Mucosa of stomach (tissue), 1 donor: Measurements from ENCODE around the gene MAPK8IP1.
A peak's percentile ranks its signal among the peaks of the same experiment; 100 is the strongest.

Source experiments
- H3K27me3 ChIP-seq: one replicate; pipeline ENCODE4 v1.7.0; 2013; ENCODE audit warnings: mild to moderate bottlenecking, low read length; ENCODE audit not compliant: control insufficient read depth, insufficient read depth
- H3K36me3 ChIP-seq: one replicate; pipeline ENCODE4 v1.7.0; 2013; ENCODE audit warnings: low read length; ENCODE audit not compliant: control insufficient read depth, insufficient read depth
- H3K4me1 ChIP-seq: one replicate; pipeline ENCODE4 v1.7.0; 2013; ENCODE audit warnings: mild to moderate bottlenecking, low read length; ENCODE audit not compliant: control insufficient read depth, insufficient read depth
- H3K4me3 ChIP-seq: one replicate; pipeline ENCODE4 v1.7.0; 2013; ENCODE audit warnings: low read length
- H3K9ac ChIP-seq: one replicate; pipeline ENCODE4 v1.7.0; 2013; ENCODE audit warnings: mild to moderate bottlenecking, low read length, moderate library complexity
- H3K9me3 ChIP-seq: one replicate; pipeline ENCODE4 v1.7.0; 2013; ENCODE audit warnings: mild to moderate bottlenecking, low read length, moderate library complexity; ENCODE audit not compliant: control insufficient read depth
- donor health status: Pancreatic carcinoma.

MAPK8IP1 gene

DNA sequence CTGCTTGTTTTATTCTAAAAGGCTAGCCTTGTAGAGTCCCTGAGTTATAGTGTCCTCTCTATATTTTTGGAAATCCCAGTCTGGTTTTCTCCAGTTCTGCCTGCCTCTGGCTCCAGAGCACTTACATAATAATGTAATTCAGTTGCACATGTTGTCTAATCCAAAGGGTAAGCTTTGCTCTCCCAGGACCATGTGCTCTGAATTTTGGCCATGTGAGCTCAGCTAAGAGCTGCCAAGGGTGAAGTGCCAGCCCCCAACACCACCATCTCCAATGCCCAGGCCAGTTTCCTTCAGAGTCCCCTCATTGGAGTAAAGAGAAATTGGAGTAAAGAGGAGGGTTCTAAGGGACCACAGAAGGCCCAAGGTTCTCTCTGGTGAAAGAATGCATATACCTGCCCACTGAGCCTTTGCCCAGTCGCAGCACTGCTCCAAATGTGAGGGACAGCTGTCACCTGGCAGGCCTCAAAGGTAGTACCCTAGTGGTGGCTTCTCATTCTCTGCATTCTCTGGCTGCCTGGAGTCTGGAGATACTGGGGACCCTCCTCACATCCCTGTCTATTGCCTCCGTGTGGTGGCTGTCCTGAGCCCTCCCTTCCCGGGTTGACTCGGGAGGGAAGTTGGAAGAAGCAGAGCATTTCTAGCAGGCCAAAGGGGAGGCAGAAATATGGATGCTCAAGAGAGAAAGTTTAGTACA lies 33.3 kb upstream of the MAPK8IP1 start:
- Histone ChIP-seq H3K9ac (no peak overlapping the region), H3K4me1 (peaks cover 42% of the 10 kb centered on the region), H3K4me3 (no peak overlapping the region), H3K27me3 (no peaks in the 10 kb centered on the region), H3K9me3 (no peaks in the 10 kb centered on the region), H3K36me3 (no peaks in the 10 kb centered on the region)

DNA sequence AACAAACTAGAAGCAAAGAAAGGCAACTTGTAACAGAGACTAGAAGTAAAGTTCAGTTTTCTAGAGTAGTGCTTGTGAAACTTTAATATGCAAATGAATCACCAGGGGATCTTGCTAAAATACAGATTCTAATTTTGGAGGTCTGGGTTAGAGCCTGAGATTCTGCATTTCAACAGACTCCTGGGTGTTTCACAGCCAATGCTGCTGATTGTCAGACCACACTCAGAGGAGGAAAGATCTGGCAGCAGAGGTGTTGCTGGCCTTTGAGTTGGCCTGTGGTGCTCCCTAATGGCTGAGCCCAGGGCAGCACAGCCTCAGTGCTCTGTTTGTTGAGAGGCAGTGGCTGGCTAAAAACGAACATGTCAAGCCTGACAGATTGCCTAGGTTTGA lies 32.7 kb upstream of the MAPK8IP1 start:
- H3K9ac ChIP-seq: no peak overlapping the region
- H3K4me1 ChIP-seq: peaks cover 47% of the 10 kb centered on the region
- no peaks in the 10 kb centered on the region for H3K27me3 ChIP-seq
- no peak overlapping the region for H3K4me3 ChIP-seq
- H3K9me3 ChIP-seq: no peaks in the 10 kb centered on the region
- no peaks in the 10 kb centered on the region for H3K36me3 ChIP-seq

DNA sequence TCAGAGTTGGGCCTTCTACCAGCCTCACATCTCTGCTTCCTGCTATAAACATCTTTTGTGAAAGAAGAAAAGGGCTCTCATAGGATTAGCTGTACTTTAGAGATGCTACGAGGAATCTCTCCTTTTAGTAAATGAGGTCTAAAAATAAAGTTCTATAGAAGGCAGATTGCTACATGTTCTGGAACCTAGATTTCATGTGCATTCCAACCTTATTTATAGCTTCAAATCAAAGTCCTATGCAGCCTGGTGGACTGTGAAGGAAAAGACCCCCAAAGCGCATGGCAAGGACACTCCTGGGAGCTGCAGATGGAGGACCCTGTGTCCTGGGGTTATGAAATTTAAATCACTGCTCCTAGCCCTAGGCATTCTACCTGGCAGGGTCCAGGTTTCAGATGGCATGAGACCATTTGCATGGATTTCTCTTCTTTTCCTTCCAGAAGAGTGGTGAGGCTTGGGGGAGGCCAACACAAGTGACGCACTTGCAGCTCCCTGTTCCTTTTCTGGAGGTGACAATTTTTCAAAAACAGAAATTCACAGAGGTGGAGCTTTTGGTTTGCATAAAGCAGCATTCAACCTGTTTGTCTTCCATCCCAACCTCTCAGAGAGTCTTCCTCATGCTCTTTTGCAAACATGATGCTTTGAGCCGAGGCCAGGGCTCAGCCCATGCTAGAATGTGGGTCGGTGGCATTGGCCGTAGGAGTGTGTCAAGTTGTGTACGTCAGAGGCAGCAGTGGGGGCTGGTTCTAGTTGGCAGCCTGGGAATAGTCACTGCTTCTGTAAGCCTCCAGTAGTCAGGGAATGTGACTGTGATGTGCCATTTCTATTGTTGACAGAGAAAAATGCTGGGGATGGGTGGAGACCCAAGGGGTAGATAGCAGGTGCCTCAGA lies 31.9 kb upstream of the MAPK8IP1 start:
- H3K9ac ChIP-seq: no peak overlapping the region
- no peaks in the 10 kb centered on the region for H3K27me3 ChIP-seq
- peaks cover 51% of the 10 kb centered on the region for H3K4me1 ChIP-seq
- H3K9me3 ChIP-seq: no peaks in the 10 kb centered on the region
- H3K4me3 ChIP-seq: no peak overlapping the region
- H3K36me3 ChIP-seq: no peaks in the 10 kb centered on the region

DNA sequence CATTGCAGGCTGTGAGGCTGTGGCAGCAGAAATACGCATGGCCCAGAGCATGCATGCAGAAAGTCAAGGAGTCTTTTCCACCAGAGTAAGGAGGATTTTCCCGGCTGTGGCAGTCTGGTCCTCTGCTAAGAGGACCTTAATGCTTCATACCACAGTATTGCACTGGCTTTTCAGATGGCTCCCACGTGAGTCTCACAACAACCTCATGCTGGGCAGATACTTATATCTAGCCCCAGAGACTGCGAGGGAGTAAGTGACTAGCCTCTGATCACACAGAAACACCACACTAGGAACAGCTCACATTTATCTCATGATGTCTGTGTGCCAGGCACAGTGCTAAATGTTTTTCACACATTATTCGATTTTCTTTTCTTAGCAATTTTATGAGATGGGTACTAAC lies 30.1 kb upstream of the MAPK8IP1 start:
- Histone ChIP-seq H3K9me3 (no peaks in the 10 kb centered on the region), H3K27me3 (no peaks in the 10 kb centered on the region), H3K9ac (no peak overlapping the region), H3K4me3 (no peak overlapping the region), H3K36me3 (peaks cover 5% of the 10 kb centered on the region), H3K4me1 (peaks cover 63% of the 10 kb centered on the region)

DNA sequence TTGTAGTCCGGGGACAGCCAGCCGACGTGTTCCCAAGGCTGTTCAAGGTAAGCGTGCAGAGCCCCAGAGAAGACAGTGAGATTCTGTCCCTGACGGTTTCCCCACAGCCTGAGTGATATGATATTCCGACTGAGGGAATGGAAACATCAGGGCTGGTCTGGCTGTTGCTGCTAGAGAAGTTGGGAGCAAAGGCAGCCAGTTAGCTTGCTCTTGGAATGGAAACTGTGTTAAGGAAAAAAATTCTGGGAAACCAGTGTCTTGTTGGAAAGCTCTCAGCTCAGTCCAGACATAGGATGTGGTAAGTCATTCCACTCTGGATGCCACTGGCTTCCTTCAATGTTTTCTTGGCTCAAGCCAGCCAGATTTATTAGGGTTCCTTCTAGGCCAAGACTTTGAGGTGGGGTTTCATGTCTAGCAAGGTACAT lies 29.4 kb upstream of the MAPK8IP1 start:
- Histone ChIP-seq H3K9ac (no peak overlapping the region), H3K9me3 (no peaks in the 10 kb centered on the region), H3K4me1 (peaks cover 59% of the 10 kb centered on the region), H3K4me3 (no peak overlapping the region), H3K36me3 (peaks cover 5% of the 10 kb centered on the region), H3K27me3 (no peaks in the 10 kb centered on the region)

DNA sequence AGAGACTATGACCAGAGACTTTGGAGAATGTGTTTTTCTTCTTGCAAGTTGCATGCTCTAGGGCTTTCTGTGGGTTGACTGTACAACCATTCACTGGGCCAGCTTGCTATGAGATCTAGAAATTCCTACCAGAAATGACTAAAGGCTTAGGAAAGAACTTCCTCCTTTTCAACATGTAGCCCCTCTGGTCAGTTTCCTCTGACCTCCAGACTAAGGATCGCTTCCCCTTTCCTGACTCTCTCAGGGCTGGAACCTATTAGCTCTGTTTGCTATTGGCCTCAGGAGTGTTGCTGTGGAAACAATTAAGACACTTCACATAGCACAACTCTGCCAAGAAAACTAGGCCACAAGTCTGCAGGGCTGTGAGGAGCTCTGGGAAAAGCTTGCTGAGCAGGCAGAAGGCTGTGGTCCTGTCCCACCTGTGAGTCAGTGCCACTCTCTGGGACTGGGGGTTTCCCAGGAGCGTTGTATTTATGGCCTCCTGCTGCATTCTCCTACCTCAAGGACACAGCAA lies 27.4 kb upstream of the MAPK8IP1 start:
- no peak overlapping the region for H3K4me3 ChIP-seq
- no peaks in the 10 kb centered on the region for H3K27me3 ChIP-seq
- no peaks in the 10 kb centered on the region for H3K9me3 ChIP-seq
- peaks cover 5% of the 10 kb centered on the region for H3K36me3 ChIP-seq
- H3K4me1 ChIP-seq: peaks cover 46% of the 10 kb centered on the region
- no peak overlapping the region for H3K9ac ChIP-seq

DNA sequence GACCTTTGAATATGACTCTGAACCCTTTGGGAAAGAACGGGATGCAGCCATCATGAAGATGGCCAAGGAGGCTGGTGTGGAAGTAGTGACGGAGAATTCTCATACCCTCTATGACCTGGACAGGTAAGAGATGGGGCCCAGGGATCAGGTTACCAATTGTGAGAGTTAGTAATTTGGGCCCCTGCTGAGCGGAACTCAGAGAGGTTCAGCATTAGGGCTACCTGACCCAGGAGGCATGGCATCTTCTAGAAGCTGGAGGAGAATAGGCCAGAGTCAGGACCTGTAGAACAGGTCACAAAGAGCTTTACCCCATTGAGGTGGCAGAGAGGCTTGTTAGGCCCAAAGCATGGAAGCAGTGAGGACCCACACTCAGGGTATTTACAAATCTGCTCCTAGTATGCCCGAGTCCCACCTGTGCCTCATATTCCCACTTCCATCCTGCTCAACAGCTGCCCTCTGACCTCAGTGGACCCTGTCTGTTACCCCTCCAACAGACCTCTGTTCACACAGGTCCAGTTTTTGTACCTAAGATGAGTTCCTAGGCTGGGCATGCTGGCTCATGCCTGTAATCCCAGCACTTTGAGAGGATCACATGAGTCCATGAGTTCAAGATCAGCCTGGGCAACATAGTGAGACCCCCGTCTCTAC lies 26.6 kb upstream of the MAPK8IP1 start:
- H3K36me3 ChIP-seq: peaks cover 5% of the 10 kb centered on the region
- peaks cover 38% of the 10 kb centered on the region for H3K4me1 ChIP-seq
- H3K9me3 ChIP-seq: no peaks in the 10 kb centered on the region
- peak overlapping the region; percentile 0 for H3K9ac ChIP-seq
- no peak overlapping the region for H3K4me3 ChIP-seq
- H3K27me3 ChIP-seq: no peaks in the 10 kb centered on the region

DNA sequence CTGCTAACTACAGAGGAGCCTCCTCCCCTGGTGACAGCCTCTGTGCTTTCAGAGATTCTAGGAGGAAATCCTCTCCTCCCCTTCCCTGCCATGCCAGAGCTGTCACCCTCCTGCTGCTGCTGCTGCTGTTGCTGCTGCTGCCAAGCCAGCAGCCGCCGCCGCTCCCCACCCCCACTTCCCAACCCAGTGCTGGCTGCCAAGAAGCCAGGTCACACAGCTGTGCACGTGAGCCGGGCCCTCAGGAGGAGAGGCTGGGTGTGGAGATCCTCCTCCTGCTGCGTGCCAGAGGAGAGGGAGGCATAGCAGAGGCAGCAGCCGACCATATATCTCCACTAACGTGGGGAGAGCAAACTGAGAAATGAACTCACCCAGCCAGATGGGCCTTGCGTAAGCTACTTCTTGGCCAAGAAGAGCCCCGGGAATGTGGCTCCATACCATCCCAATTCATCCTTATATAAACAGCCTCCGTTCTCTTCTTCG lies 25.8 kb upstream of the MAPK8IP1 start:
- peaks cover 5% of the 10 kb centered on the region for H3K36me3 ChIP-seq
- peaks cover 37% of the 10 kb centered on the region for H3K4me1 ChIP-seq
- H3K9me3 ChIP-seq: no peaks in the 10 kb centered on the region
- no peaks in the 10 kb centered on the region for H3K27me3 ChIP-seq
- H3K9ac ChIP-seq: peak overlapping the region; percentile 16
- H3K4me3 ChIP-seq: no peak overlapping the region

DNA sequence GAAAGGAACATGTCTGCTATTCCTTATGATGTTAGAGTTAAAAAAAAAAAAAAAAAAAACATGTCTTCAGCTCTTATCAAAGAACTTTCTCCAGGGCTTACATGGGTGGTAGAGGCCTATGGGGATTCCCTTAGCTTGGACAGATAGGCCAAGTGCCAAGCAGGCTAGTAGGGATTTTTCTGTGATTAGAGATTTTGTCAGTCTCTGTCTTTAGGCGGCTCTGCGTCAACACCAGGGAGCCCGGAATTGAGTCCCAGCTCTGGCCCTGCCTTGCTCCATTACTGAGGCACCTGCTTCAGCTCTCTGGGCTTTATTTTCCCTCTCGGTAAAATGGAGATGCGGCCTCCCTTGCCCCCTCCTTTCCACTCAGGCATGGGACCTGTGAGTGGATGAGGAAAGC lies 25.1 kb upstream of the MAPK8IP1 start:
- peaks cover 5% of the 10 kb centered on the region for H3K36me3 ChIP-seq
- H3K27me3 ChIP-seq: no peaks in the 10 kb centered on the region
- H3K4me1 ChIP-seq: peaks cover 37% of the 10 kb centered on the region
- no peak overlapping the region for H3K4me3 ChIP-seq
- H3K9me3 ChIP-seq: no peaks in the 10 kb centered on the region
- H3K9ac ChIP-seq: peak overlapping the region; percentile 16

DNA sequence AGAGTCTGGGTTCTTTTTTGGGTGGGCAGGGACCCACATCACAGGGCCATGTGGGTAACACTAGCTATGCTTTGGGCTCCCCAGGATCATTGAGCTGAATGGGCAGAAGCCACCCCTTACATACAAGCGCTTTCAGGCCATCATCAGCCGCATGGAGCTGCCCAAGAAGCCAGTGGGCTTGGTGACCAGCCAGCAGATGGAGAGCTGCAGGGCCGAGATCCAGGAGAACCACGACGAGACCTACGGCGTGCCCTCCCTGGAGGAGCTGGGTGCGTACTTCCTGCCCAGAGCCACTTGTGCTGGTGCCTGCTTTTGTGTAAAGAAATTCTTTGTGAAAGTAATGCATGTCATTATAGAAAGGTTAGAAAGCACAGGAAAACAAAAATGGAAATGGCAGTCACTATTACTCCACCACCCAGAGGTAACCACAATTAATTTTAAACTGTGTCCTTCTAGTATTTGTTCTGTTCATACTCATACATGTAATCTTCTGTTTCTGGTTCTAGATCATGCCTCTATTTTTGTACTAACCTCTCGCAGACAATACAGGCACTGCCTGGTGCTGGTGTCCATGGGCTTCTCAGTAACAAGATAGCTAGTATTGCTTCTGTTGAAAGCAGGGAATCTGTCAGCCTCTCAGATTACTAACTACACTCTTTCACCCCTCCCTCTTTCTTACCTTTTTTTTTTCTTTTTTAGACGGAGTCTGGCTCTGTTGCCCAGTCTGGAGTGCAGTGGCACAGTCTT lies 24.5 kb upstream of the MAPK8IP1 start:
- H3K36me3 ChIP-seq: peaks cover 7% of the 10 kb centered on the region

DNA sequence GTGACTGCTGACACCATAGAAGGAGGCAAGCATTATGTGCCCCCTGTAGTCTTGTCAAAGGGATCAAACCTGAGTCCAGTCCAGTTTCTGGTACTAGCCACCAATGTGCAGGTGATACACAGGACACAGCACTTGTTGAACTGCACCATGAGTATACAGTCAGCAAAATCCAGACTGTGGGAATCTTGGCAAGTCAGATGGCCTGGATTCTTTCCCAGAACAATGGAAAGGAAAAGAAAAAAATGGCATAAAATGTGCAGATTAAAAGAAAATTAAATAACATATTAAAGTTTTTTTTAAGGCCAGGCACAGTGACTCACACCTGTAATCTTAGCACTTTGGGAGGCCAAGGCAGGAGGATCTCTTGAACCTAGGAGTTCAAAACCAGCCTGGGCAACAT lies 21.4 kb upstream of the MAPK8IP1 start:
- H3K36me3 ChIP-seq: peaks cover 18% of the 10 kb centered on the region

More for the DNA sequence above, 24.5 kb upstream of the MAPK8IP1 start:
- Histone ChIP-seq H3K9me3 (no peaks in the 10 kb centered on the region), H3K9ac (no peak overlapping the region), H3K4me1 (peaks cover 37% of the 10 kb centered on the region), H3K4me3 (no peak overlapping the region), H3K27me3 (no peaks in the 10 kb centered on the region)

More for the DNA sequence above, 21.4 kb upstream of the MAPK8IP1 start:
- no peak overlapping the region for H3K9ac ChIP-seq
- no peak overlapping the region for H3K4me3 ChIP-seq
- no peaks in the 10 kb centered on the region for H3K9me3 ChIP-seq
- no peaks in the 10 kb centered on the region for H3K27me3 ChIP-seq
- peaks cover 13% of the 10 kb centered on the region for H3K4me1 ChIP-seq
